ENCODE measurements around the gene CENPU. TPM values are rescaled to one million over a fixed set of nuclear protein-coding genes. Genes with fewer than 3 reads are reported as not detected.

CENPU gene
- polyA plus RNA-seq, 1 donor from 2014 or later, result 13.0 TPM

DNA sequence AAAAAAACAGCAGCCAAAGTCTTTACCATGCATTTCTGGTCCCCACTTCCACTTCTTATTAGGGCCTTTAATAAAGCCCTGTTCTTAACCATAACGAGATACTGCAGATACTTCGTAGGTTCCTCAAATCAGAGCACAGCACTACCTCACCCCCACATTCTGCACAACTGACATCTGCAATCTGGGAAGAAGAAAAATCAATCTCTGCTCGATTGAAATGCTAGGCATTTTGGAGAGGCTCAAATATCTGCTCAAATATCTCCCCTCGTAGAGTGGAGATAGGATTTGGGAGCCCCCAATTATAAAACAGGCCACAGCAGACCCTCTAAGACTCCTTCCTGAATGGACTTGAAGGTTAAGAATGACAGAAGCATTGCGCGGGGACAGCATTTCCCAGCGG is 40.3 kb upstream of the CENPU start:
- Histone ChIP-seq H3K9ac (ENCODE audit: low read length) (no peak overlapping the region), H3K4me3 (ENCODE audit: low read length) (no peak overlapping the region), H3K27ac (ENCODE audit: low read length) (no peak overlapping the region)

DNA sequence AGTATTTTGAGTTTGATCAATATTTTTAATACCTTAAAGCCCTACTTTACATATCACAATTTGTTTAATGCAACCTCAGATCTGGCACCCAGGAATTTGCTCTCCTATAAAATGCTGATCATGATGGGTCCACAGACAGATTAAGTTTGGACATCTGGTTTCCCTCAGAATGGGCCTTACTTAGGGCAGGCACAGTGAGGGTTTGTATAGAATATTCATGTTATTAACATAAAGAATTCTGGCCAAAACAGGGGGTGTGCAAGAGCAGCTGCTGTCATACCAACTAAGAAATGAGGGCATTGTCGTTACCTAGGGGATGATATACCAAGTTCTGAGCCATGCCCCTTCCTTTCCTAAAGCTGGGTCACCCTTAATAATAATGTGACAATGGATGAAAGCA is 37.5 kb upstream of the CENPU start:
- Histone ChIP-seq H3K9me3 (ENCODE audit: low read length) (no peaks in the 10 kb centered on the region), H3K9me2 (ENCODE audit: insufficient read depth, low read length) (no peaks in the 10 kb centered on the region), H2AFZ (ENCODE audit: low read depth, low read length) (no peak overlapping the region), H3F3A (ENCODE audit: insufficient read depth, low read length, poor library complexity, severe bottlenecking) (no peaks in the 10 kb centered on the region), H4K20me1 (ENCODE audit: insufficient read depth) (no peaks in the 10 kb centered on the region), H3K36me3 (ENCODE audit: insufficient read depth, low read length) (no peaks in the 10 kb centered on the region), H3K27me3 (ENCODE audit: insufficient read depth, low read depth, low read length) (no peaks in the 10 kb centered on the region), H3K27ac (ENCODE audit: low read length) (no peak overlapping the region), H3K9ac (ENCODE audit: low read length) (no peak overlapping the region), H3K4me2 (ENCODE audit: low read length) (no peak overlapping the region), H3K4me3 (ENCODE audit: low read length) (no peak overlapping the region), H3K79me2 (replicated peaks; ENCODE audit: insufficient read depth, low read length) (no peaks in the 10 kb centered on the region)
- no peak for TF ChIP-seq EP300 (conservative IDR thresholded peaks at IDR 0.05; ENCODE audit: poor library complexity, severe bottlenecking)
- TF ChIP-seq MXI1 (conservative IDR thresholded peaks at IDR 0.05; ENCODE audit: poor library complexity, severe bottlenecking), result no peak
- TF ChIP-seq, protein P1, sequence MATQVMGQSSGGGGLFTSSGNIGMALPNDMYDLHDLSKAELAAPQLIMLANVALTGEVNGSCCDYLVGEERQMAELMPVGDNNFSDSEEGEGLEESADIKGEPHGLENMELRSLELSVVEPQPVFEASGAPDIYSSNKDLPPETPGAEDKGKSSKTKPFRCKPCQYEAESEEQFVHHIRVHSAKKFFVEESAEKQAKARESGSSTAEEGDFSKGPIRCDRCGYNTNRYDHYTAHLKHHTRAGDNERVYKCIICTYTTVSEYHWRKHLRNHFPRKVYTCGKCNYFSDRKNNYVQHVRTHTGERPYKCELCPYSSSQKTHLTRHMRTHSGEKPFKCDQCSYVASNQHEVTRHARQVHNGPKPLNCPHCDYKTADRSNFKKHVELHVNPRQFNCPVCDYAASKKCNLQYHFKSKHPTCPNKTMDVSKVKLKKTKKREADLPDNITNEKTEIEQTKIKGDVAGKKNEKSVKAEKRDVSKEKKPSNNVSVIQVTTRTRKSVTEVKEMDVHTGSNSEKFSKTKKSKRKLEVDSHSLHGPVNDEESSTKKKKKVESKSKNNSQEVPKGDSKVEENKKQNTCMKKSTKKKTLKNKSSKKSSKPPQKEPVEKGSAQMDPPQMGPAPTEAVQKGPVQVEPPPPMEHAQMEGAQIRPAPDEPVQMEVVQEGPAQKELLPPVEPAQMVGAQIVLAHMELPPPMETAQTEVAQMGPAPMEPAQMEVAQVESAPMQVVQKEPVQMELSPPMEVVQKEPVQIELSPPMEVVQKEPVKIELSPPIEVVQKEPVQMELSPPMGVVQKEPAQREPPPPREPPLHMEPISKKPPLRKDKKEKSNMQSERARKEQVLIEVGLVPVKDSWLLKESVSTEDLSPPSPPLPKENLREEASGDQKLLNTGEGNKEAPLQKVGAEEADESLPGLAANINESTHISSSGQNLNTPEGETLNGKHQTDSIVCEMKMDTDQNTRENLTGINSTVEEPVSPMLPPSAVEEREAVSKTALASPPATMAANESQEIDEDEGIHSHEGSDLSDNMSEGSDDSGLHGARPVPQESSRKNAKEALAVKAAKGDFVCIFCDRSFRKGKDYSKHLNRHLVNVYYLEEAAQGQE (IDR thresholded peaks at IDR 0.05; ENCODE audit: borderline replicate concordance), result no peak
- TF ChIP-seq, protein P2, sequence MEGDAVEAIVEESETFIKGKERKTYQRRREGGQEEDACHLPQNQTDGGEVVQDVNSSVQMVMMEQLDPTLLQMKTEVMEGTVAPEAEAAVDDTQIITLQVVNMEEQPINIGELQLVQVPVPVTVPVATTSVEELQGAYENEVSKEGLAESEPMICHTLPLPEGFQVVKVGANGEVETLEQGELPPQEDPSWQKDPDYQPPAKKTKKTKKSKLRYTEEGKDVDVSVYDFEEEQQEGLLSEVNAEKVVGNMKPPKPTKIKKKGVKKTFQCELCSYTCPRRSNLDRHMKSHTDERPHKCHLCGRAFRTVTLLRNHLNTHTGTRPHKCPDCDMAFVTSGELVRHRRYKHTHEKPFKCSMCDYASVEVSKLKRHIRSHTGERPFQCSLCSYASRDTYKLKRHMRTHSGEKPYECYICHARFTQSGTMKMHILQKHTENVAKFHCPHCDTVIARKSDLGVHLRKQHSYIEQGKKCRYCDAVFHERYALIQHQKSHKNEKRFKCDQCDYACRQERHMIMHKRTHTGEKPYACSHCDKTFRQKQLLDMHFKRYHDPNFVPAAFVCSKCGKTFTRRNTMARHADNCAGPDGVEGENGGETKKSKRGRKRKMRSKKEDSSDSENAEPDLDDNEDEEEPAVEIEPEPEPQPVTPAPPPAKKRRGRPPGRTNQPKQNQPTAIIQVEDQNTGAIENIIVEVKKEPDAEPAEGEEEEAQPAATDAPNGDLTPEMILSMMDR (IDR thresholded peaks at IDR 0.05; ENCODE audit: poor library complexity, severe bottlenecking), result no peak
- no peak for TF ChIP-seq SMC3 (conservative IDR thresholded peaks at IDR 0.05; ENCODE audit: poor library complexity)
- no peak for TF ChIP-seq RAD21 (conservative IDR thresholded peaks at IDR 0.05)
- no peak for TF ChIP-seq TAF1 (IDR thresholded peaks at IDR 0.05; ENCODE audit: low read depth)
- no peak for TF ChIP-seq POLR2AphosphoS5 (IDR thresholded peaks at IDR 0.05)
- TF ChIP-seq EZH2 (IDR thresholded peaks at IDR 0.05; ENCODE audit: borderline replicate concordance, insufficient read depth, low read length, poor library complexity, severe bottlenecking), result no peak

More for the DNA sequence above, 40.3 kb upstream of the CENPU start:
- Histone ChIP-seq H3K9me2 (ENCODE audit: insufficient read depth, low read length) (no peaks in the 10 kb centered on the region), H3K79me2 (replicated peaks; ENCODE audit: insufficient read depth, low read length) (no peaks in the 10 kb centered on the region), H3K27me3 (ENCODE audit: insufficient read depth, low read depth, low read length) (peaks cover 6% of the 10 kb centered on the region), H4K20me1 (ENCODE audit: insufficient read depth) (no peaks in the 10 kb centered on the region), H2AFZ (ENCODE audit: low read depth, low read length) (no peak overlapping the region), H3K4me2 (ENCODE audit: low read length) (no peak overlapping the region), H3F3A (ENCODE audit: insufficient read depth, low read length, poor library complexity, severe bottlenecking) (no peaks in the 10 kb centered on the region), H3K36me3 (ENCODE audit: insufficient read depth, low read length) (no peaks in the 10 kb centered on the region), H3K9me3 (ENCODE audit: low read length) (no peaks in the 10 kb centered on the region)
- TF ChIP-seq, protein P1 (IDR thresholded peaks at IDR 0.05; ENCODE audit: borderline replicate concordance), result no peak
